Spleen (tissue), 13 donors: ENCODE results near the gene GLP2R. TPM values are rescaled to one million over a fixed set of nuclear protein-coding genes. Genes with fewer than 3 reads are reported as not detected.
"Not testable (repeated sequence)": the region's sequence is repeated elsewhere in the genome, so short reads cannot be mapped to it uniquely, and the experiment has no call there.

Experiments used
- DNase-seq: peaks from one replicate; pipeline ENCODE4 v3.0.0-alpha.2; 2020
- H3K27ac ChIP-seq, 8 donors: fragments of 200-600 bp; sonication (generic) in 7 of 8; 1 replicate in 4 of 8; 2 replicates in 4 of 8; pipeline versions ENCODE4 v1.5.0 to v1.8.0; 2016 to 2021; ENCODE audit warnings: inconsistent platforms in 4 of 8, mild to moderate bottlenecking in 4 of 8, moderate library complexity in 1 of 8
- H3K27me3 ChIP-seq, 7 donors: fragments of 200-600 bp; sonication (generic) in 6 of 7; replicated peaks in 1 of 7; 1 replicate in 4 of 7; 2 replicates in 3 of 7; pipeline versions ENCODE4 v1.5.0 to v1.8.0; 2016 to 2021; ENCODE audit warnings: inconsistent platforms in 3 of 7, mild to moderate bottlenecking in 1 of 7
- H3K36me3 ChIP-seq, 6 donors: fragments of 200-600 bp; sonication (generic) in 5 of 6; 1 replicate in 4 of 6; 2 replicates in 2 of 6; pipeline versions ENCODE4 v1.5.0 to v1.8.0; 2016 to 2021; ENCODE audit warnings: inconsistent platforms in 2 of 6
- H3K4me1 ChIP-seq, 6 donors: fragments of 200-600 bp; sonication (generic) in 5 of 6; 1 replicate in 3 of 6; 2 replicates in 3 of 6; pipeline versions ENCODE4 v1.5.0 to v1.8.0; 2016 to 2021; ENCODE audit warnings: inconsistent platforms in 3 of 6
- H3K4me3 ChIP-seq, 8 donors: fragments of 200-600 bp; sonication (generic) in 7 of 8; 1 replicate in 4 of 8; 2 replicates in 4 of 8; pipeline versions ENCODE4 v1.5.0 to v1.8.0; 2016 to 2021; ENCODE audit warnings: inconsistent platforms in 4 of 8, mild to moderate bottlenecking in 4 of 8, moderate library complexity in 2 of 8
- H3K9me3 ChIP-seq, 8 donors: fragments of 200-600 bp; sonication (generic) in 7 of 8; 1 replicate in 4 of 8; 2 replicates in 4 of 8; pipeline versions ENCODE4 v1.5.0 to v1.8.0; 2016 to 2021; ENCODE audit warnings: inconsistent platforms in 4 of 8
- POLR2A ChIP-seq, 3 donors: fragments of 450-650 bp; IDR thresholded peaks; one replicate each; pipeline ENCODE4 v1.5.1; 2017; ENCODE audit warnings: antibody characterized with exemption in 3 of 3, mild to moderate bottlenecking in 1 of 3
- POLR2AphosphoS5 ChIP-seq, 3 donors: sonication (generic); formaldehyde crosslinking; IDR thresholded peaks; one replicate each; pipeline ENCODE4 v1.5.1; 2017; ENCODE audit warnings: antibody characterized with exemption in 3 of 3
- WGBS, 5 donors: extraction: QIAGEN DNeasy Blood & Tissue Kit in 3 of 5; methylation state at CpG; one replicate each; pipeline versions ENCODE4 v1.1.5 to v1.1.7; 2013 to 2018; 5-methylcytosine and 5-hydroxymethylcytosine counted together
- intact Hi-C: fragments of 100-400 bp; cut with DNase I; formaldehyde crosslinking; loops from one replicate; pipeline ENCODE4 v1.15.0; 2023; ENCODE audit warnings: low total_unique reads
- long read RNA-seq, 2 donors: transcript quantifications; one replicate each; lab custom pipeline, GENCODE V29; 2026
- polyA plus RNA-seq, 3 donors: library from polyadenylated mRNA; stranded (reverse); fragments of 200-250 nt; gene quantifications; one replicate each; pipeline ENCODE4 v1.2.1, GENCODE V29; 2013
- total RNA-seq, 7 donors: library from RNA; depleted of rRNA in 3 of 7; stranded (reverse); fragments of >200 nt in 3 of 7; fragmentation: NEBNext Ultra II Directional in 4 of 7; extraction: Animal tissue kit (Norgen Biotek cat#: 25700) in 4 of 7; gene quantifications; one replicate each; pipeline versions ENCODE4 v1.1.0 to v1.2.1, GENCODE V29; 2016 to 2021
- TF ChIP-seq, protein P1 (sequence below), 11 experiments: fragments of 200-600 bp in 7 of 11; fragments of 450-650 bp in 4 of 11; sonication (generic) in 4 of 11; IDR thresholded peaks in 8 of 11; conservative IDR thresholded peaks in 3 of 11; 1 replicate in 7 of 11; 2 replicates in 4 of 11; pipeline versions ENCODE4 v1.4.0 to v1.8.0; 2016 to 2021; ENCODE audit warnings: antibody characterized with exemption in 11 of 11, inconsistent platforms in 4 of 11, mild to moderate bottlenecking in 1 of 11
- donor health status: healthy with polysubstance abuse.
- donor health status: DM: no; HTN: no; CAD: no; lungs with moderate emphysema.
- donor health status: DM: no; HTN: no; CAD: no.
- donor health status: Bipolar disorder and iron deficiency.
- donor health status: healthy.
- donor health status: DM: no; HTN: no; CAD: no.
- donor health status: DM: yes; HTN: yes; CAD: no.

The GLP2R gene, protein sequence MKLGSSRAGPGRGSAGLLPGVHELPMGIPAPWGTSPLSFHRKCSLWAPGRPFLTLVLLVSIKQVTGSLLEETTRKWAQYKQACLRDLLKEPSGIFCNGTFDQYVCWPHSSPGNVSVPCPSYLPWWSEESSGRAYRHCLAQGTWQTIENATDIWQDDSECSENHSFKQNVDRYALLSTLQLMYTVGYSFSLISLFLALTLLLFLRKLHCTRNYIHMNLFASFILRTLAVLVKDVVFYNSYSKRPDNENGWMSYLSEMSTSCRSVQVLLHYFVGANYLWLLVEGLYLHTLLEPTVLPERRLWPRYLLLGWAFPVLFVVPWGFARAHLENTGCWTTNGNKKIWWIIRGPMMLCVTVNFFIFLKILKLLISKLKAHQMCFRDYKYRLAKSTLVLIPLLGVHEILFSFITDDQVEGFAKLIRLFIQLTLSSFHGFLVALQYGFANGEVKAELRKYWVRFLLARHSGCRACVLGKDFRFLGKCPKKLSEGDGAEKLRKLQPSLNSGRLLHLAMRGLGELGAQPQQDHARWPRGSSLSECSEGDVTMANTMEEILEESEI
- total RNA-seq (under 1 TPM in 3 of 7 donors, not detected in 4; 0.07 to 0.63 (median 0.17) TPM), polyA plus RNA-seq (under 1 TPM; 0.07 to 0.22 (median 0.12) TPM)
- long read RNA-seq, donor 1 = 0 reads
- long read RNA-seq, donor 2 = 0 reads

DNA sequence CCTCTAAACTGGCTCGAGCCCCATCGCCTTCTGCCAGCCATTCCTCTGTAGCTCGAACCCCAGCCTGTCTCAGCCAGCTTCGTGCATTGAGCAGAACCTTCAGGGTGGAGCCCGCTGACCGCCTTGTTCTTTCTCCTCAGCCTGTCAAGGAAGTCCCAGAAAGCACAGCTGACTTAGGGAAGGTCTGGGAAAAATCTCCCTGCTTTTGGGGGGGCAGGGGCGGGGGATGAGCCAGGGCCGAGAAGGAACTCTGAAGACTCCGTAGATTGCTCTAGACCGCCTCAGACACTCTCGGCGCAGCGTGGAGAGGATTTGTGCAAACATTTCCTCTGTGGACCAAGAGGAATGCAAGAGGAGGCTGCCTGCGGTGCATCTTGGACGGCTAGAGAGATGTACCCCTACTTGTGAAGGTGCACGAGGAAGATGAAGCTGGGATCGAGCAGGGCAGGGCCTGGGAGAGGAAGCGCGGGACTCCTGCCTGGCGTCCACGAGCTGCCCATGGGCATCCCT lies at the start of gene GLP2R:
Gene GLP2R (plus strand): TSS at position 284 of the 510 bp plus-strand sequence. CDS start 140 bp downstream, at position 424.
- no peak within 1 kb of the TSS for H3K4me3 ChIP-seq
- no peak for DNase-seq
- peaks cover 0 to 63% (median 3%) of the 10 kb centered on the region in 7 donors for H3K27me3 ChIP-seq
- TF ChIP-seq, protein P1, sequence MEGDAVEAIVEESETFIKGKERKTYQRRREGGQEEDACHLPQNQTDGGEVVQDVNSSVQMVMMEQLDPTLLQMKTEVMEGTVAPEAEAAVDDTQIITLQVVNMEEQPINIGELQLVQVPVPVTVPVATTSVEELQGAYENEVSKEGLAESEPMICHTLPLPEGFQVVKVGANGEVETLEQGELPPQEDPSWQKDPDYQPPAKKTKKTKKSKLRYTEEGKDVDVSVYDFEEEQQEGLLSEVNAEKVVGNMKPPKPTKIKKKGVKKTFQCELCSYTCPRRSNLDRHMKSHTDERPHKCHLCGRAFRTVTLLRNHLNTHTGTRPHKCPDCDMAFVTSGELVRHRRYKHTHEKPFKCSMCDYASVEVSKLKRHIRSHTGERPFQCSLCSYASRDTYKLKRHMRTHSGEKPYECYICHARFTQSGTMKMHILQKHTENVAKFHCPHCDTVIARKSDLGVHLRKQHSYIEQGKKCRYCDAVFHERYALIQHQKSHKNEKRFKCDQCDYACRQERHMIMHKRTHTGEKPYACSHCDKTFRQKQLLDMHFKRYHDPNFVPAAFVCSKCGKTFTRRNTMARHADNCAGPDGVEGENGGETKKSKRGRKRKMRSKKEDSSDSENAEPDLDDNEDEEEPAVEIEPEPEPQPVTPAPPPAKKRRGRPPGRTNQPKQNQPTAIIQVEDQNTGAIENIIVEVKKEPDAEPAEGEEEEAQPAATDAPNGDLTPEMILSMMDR (IDR thresholded peaks at IDR 0.05 in 8 of 11, conservative IDR thresholded peaks at IDR 0.05 in 3 of 11) = no peak
- TF ChIP-seq POLR2A (IDR thresholded peaks at IDR 0.05) (no peak), POLR2AphosphoS5 (IDR thresholded peaks at IDR 0.05) (no peak)
- H3K9me3 ChIP-seq = no peaks in the 10 kb centered on the region
- no peaks in the 10 kb centered on the region for H3K4me1 ChIP-seq
- WGBS, 5 donors = 58 to 66% (median 63%) methylated on average over 21 of the region's 21 CpGs
- H3K27ac ChIP-seq = no peak within 1 kb of the TSS
- no peaks in the 10 kb centered on the region for H3K36me3 ChIP-seq
- intact Hi-C loops = no loop called here

DNA sequence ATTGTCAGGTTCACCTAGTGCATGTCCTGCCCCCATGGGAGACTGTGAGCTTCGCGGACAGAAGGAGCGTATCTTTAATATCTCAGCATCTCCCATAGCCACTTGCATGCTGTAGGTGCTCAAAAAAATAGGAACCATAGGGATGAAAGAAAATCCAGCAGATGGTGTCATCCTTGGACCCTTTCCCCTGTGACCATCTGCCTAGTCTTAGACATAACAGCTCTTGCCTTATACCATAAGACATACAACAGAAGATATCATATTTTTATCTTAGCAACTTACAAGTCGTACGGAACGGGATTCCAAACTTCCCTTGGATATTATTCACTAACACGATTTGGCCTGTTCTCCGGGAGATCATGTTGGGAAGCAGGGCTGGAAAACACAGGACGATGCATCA lies 48.8 kb upstream of the GLP2R start:
- 88 to 95% (median 91%) methylated on average over 9 of the region's 9 CpGs for WGBS, 5 donors
- TF ChIP-seq POLR2AphosphoS5 (IDR thresholded peaks at IDR 0.05) (no peak), POLR2A (IDR thresholded peaks at IDR 0.05) (no peak)
- TF ChIP-seq, protein P1 (IDR thresholded peaks at IDR 0.05 in 8 of 11, conservative IDR thresholded peaks at IDR 0.05 in 3 of 11) = no peak
- no peaks in the 10 kb centered on the region for H3K4me1 ChIP-seq
- intact Hi-C loops = no loop called here
- no peak for DNase-seq
- H3K4me3 ChIP-seq = no peak overlapping the region
- H3K27ac ChIP-seq = no peak overlapping the region
- H3K27me3 ChIP-seq = peaks cover 0 to 40% (median 0%) of the 10 kb centered on the region in 7 donors
- no peaks in the 10 kb centered on the region for H3K36me3 ChIP-seq
- peaks cover 0 to 7% (median 0%) of the 10 kb centered on the region in 8 donors for H3K9me3 ChIP-seq

DNA sequence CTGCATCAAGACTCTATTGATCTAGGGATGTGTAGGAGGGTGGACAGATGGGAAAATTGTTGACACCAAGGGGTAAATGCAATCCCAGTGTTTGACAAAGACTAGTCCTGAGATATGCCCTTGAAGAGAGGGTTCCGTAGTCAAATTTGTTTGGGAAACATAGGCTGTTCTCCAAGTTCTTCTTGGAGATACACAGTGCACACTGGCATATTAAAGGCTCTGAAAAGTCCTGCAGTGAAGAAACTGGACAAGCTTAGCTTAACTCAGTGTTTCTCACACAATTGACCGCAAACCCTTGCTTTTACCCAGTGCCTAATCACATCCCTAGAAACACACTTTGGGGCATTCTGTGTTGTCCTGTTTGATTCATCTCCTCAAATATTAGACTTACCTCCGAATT lies 45.2 kb upstream of the GLP2R start:
- intact Hi-C loops = no loop called here
- Histone ChIP-seq H3K9me3 (peaks cover 0 to 7% (median 0%) of the 10 kb centered on the region in 8 donors), H3K36me3 (no peaks in the 10 kb centered on the region), H3K4me1 (no peaks in the 10 kb centered on the region), H3K4me3 (no peak overlapping the region), H3K27me3 (peaks cover 0 to 40% (median 0%) of the 10 kb centered on the region in 7 donors), H3K27ac (no peak overlapping the region)
- no peak for DNase-seq
- WGBS, 5 donors = 86 to 91% (median 89%) methylated on average over 3 of the region's 3 CpGs
- no peak for TF ChIP-seq POLR2A (IDR thresholded peaks at IDR 0.05)
- TF ChIP-seq, protein P1 (IDR thresholded peaks at IDR 0.05 in 8 of 11, conservative IDR thresholded peaks at IDR 0.05 in 3 of 11) = no peak
- TF ChIP-seq POLR2AphosphoS5 (IDR thresholded peaks at IDR 0.05) = no peak

DNA sequence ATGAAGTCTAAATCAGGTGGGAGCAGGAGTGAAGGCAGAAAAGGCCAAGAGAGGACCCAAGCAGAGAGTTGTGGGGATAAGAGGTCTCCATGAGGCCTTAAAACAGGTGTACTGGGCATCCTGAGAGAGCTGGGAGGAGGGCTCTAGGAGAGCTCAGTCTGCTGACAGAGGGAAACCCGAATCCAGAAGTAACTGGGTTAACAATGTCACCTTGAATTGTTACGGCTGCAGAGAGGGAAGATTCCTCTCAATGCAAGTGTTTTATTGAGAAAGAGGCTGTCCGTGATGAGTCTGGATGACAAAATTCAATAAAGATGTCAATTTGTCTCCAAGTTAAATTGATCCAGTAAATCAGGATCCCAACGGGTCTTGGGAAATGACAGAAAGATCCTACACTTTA lies 42.7 kb upstream of the GLP2R start:
- no peak for DNase-seq
- no peaks in the 10 kb centered on the region for H3K9me3 ChIP-seq
- peaks cover 0 to 42% (median 0%) of the 10 kb centered on the region in 7 donors for H3K27me3 ChIP-seq
- no peaks in the 10 kb centered on the region for H3K4me1 ChIP-seq
- no peaks in the 10 kb centered on the region for H3K36me3 ChIP-seq
- intact Hi-C loops = no loop called here
- no peak overlapping the region for H3K27ac ChIP-seq
- no peak overlapping the region for H3K4me3 ChIP-seq
- WGBS, 5 donors = 63 to 84% (median 76%) methylated on average over 4 of the region's 4 CpGs
- TF ChIP-seq, protein P1 (IDR thresholded peaks at IDR 0.05 in 8 of 11, conservative IDR thresholded peaks at IDR 0.05 in 3 of 11) = no peak
- no peak for TF ChIP-seq POLR2AphosphoS5 (IDR thresholded peaks at IDR 0.05)
- TF ChIP-seq POLR2A (IDR thresholded peaks at IDR 0.05) = no peak

DNA sequence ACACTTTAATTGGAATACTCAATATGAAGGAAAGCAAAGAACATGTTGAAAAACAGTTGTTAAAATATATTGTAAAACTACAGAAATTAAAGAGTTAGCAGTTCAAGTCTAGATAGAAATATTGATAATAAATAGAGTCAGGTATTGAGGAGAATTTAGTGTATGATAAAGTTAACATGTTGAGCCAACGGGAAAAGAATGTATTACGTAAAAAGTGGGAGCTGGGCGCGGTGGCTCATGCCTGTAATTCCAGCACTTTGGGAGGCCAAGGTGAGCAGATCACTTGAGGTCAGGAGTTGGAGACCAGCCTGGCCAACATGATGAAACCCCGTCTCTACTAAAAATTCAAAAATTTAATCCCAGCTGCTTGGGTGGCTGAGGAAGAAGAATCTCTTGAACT lies 42.3 kb upstream of the GLP2R start:
- H3K4me3 ChIP-seq, H3K9me3 ChIP-seq, intact Hi-C loops, H3K4me1 ChIP-seq, H3K36me3 ChIP-seq, DNase-seq, H3K27ac ChIP-seq: not testable (repeated sequence)
- H3K27me3 ChIP-seq = peaks cover 0 to 43% (median 0%) of the 10 kb centered on the region in 7 donors
- 82 to 96% (median 88%) methylated on average over 5 of the region's 5 CpGs for WGBS, 5 donors
